ENCODE measurements around the gene CCDC51.

The CCDC51 gene

GRCh38 chr3:48467473-48468267 is 27.8 kb upstream of the CCDC51 start:
- no peak for TF ChIP-seq CTCF (IDR thresholded peaks at IDR 0.05; ENCODE audit: extremely low read depth, missing control alignments)
- no peak for DNase-seq (ENCODE audit: low spot score)

- DNase-seq (ENCODE audit: low spot score) = no peak
- TF ChIP-seq CTCF (IDR thresholded peaks at IDR 0.05; ENCODE audit: extremely low read depth, missing control alignments) = no peak
Observed at GRCh38 chr3:48467110-48467454, 27.2 kb upstream of the CCDC51 start.

- TF ChIP-seq CTCF (IDR thresholded peaks at IDR 0.05; ENCODE audit: extremely low read depth, missing control alignments) = no peak
Observed at GRCh38 chr3:48466386-48467109, 26.6 kb upstream of the CCDC51 start.

GRCh38 chr3:48465531-48466378 is 25.8 kb upstream of the CCDC51 start:
- peak; percentile 85 for DNase-seq (ENCODE audit: low spot score)
- TF ChIP-seq CTCF (IDR thresholded peaks at IDR 0.05; ENCODE audit: extremely low read depth, missing control alignments) = peak; percentile 49

More at GRCh38 chr3:48466386-48467109, 26.6 kb upstream of the CCDC51 start:
- no peak for DNase-seq (ENCODE audit: low spot score)

- TF ChIP-seq CTCF (IDR thresholded peaks at IDR 0.05; ENCODE audit: extremely low read depth, missing control alignments) = no peak
- no peak for DNase-seq (ENCODE audit: low spot score)
Observed at GRCh38 chr3:48465237-48465530, 25.3 kb upstream of the CCDC51 start.

GRCh38 chr3:48464713-48465221 is 24.8 kb upstream of the CCDC51 start:
- TF ChIP-seq CTCF (IDR thresholded peaks at IDR 0.05; ENCODE audit: extremely low read depth, missing control alignments) = no peak
- no peak for DNase-seq (ENCODE audit: low spot score)

Measured in GM20000 (cell line).